DLD1 (cell line): ENCODE measurements around the gene NMNAT2.

Experiments used
- in situ Hi-C: cut with HindIII; loops from 2 replicates; pipeline ENCODE4 v1.10.0; 2017; ENCODE audit warnings: low sequenced_read_pairs

NMNAT2 gene

DNA sequence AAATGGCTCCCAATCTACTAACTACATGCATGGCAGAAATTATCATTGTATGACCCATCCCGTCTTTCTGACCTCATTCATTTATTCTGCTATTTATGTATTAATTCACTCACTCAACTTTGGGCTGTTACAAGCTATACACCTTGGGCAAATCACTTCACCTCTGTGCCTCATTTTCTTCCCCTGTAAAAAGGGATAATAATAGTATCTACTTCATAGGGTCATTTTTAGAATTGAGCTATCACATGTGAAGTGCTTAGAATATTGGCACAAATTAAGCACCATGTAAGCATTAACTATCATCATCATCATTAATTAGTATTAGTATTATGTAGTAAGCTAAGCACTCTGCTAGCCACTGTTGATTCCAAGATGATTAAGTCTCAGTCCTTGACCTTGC, 52.1 kb downstream of the NMNAT2 start:
- in situ Hi-C loops, result no loop called here

DNA sequence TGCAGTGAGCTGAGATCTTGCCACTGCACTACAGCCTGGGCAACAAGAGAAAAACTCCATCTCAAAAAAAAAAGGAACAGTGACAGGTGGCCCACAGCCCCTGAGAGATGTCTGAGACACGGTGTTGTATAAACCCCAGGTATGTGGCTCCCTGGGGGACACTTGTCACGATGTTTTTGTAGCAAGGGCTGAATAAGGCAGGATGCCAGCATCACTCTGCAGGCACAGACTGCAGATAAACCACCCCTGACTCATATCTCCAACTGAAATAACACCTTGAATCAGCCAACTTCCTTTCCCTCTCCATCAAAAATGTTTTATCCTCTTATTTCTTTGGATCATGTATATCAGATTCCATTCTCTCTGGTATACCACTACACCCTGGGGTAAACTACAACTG, 52.5 kb downstream of the NMNAT2 start:
- in situ Hi-C loops, result no loop called here

DNA sequence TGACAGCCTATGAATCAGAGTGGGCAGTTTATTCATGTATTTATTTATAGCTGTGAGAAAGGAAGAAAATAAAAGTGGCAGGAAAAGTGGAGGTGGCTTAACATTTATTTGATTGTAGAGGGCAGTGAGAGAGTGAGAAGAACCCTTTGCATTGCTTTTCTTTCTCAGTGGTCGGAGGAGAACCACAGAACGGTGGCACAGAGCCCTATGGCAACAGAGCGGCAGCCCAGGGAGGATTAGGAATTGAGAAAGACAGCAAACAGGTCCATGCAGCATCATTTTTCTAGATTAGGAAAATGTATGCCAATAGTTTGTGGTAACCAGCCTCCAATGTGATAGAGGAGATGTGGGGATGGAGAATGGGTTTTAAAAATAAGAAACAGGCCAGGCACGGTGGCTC, 53.1 kb downstream of the NMNAT2 start:
- in situ Hi-C loops, result no loop called here

DNA sequence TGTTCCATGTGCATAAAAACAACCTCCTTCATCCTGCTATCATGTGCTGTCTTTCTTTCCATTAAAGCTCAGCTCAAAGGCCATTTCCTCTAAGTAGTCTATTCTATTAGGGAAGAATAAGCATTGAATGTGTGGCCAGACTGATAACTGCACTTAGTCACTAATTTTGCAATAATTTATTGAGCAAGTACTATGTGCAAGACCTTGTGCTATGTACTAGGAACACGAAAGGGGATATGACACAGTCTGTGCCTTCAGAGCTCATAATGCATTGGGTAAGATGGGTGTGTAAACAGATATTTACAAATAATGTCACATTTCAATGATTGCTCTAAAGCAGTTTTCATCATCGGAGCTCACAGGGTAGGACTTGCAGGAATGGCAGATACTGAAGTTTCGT, 54.2 kb downstream of the NMNAT2 start:
- in situ Hi-C loops, result no loop called here

DNA sequence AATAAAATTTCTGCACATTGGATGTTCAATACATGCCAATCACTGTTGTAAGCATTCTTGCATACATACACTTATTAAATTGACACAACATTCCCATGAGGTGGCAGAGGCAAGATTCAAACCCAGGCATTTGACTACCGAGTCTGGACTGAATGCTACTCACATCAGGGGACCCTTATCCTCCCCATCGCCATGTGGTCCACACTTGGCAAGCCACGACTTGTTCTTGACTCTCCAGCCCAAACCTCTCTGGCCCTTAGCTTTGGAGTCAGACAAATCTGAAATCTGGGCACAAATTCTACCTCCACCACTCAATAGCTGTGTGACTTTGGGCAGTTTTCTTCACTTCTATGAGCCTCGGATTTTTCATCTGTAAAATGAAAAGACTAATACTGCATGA, 57.1 kb downstream of the NMNAT2 start:
- in situ Hi-C loops, result no loop called here

DNA sequence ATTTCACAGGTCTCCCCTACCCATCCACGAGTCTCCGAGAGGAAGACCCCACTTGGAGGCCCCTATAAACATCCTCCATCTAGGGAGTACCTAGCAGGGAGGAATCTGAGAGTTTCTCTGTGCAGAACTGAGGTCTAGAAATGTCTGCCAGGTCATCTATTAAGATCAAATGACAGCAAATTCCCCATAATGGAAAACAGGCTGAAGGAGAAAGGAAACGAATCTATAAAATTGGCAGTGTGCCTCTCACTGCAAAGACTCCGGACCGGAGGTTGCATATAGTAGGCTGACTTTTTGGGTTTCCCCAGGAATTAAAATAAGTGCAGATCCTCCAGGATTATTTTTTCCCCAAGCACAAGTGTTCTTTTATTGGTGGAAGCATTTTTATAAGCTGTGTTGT, 57.7 kb downstream of the NMNAT2 start:
- in situ Hi-C loops, result no loop called here

DNA sequence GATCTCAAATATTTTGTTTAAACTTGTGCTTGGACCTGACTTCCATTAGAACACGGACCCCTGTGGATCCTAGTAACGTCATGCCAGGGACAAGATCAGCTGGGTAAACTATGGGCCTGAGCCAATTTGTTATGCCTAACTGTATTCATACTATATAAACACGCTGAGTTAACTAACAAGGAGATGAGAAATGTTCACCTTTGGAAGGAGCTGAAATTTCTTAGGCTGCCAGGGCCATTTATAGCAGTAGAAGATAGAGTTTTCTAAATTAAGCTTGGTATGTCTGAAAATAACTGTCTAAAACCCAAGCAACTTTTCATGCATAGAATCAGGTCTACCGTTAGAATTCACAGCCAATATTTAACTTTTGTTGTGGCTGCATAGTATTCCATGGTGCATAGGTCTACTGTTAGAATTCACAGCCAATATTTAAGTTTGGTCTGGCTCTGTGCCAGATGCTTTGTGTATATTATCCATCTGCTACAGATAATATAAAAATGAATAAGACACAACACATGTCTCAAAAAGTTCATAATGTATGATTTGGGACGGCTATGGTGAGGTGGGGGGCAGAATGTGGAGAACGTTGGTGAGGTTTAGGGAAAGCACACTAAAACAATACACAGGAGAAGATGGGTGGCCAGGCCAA, 61.5 kb downstream of the NMNAT2 start:
- in situ Hi-C loops, result no loop called here

DNA sequence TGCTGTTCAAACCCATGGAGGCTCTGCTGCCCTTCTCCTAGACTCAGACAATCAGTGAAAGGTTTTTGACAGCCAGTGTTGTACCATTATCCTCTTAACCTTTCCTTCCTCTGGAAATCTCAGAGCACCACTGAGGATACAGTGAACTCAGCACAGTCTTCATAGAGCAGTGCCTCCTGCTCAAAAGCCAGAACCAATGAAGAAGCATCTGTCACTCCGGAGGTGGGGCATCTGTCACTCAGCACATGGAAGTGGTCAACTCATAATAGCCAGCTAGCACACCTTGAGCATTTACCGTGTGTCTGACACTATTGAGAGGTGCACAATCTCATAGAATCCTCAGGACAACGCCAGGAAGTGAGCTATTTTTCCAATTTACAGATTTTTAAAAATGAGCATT, 62.4 kb downstream of the NMNAT2 start:
- in situ Hi-C loops, result no loop called here

DNA sequence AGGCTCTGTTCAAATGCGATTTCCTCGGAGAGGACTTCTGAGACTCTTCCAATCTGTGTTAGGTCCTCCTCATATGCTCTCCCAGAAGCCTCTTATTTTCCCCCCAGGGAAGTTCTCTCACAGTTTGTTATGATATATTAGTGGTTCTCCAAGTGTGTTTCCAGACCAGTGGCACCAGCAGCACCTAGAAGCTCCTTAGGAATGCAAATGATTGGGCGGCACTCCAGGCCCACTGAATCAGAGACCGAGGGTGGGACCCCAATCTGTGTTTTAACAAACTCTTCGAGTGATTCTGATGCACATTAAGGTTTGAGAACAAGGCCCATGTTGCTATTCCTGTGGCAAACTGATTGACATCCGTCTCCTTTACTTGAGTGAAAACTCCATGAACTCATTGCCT, 63.0 kb downstream of the NMNAT2 start:
- in situ Hi-C loops, result no loop called here

DNA sequence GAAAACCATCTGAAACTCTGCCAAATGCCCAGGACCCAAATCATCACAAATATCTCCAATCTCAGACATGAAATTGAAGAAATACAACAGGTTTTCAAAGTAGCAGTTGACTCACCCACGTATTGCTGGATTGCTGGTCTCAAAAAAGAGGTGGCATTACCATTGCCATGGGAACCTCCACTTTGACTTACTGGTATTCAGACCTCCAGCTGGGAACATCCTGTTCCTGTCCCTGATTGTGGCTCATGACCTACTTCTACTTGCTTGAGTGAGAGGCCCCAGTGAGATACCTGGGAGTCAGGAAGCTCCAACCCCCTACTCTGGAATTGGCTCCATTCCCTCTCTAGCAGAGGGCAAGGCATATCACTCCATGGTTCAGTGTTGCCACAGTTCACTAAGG, 64.6 kb downstream of the NMNAT2 start:
- in situ Hi-C loops, result no loop called here

DNA sequence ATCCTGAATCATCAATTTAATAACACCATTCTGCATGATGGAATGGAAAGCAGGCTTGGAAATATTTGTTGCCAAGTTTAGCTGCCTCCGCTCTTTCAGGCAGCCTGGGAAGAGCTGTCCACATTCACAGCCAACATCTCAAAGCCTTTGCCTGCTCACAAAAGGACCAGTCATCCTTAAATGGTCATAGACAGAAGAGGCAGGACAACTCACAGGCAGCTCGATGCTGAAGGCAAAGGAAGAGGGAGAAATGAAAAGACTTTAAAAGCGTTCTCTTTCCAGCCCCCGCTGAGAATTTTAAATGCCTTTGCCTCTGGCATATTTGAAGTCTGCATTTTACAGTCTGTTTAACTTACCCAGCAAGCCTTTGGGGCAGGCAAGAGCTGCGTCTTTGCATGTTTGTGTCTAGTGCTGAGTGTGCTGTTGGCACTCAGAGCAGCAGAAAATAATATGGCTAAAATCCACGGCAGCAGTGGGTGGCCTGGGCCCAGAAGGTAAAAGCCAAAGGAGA, 68.9 kb downstream of the NMNAT2 start:
- in situ Hi-C loops, result no loop called here

DNA sequence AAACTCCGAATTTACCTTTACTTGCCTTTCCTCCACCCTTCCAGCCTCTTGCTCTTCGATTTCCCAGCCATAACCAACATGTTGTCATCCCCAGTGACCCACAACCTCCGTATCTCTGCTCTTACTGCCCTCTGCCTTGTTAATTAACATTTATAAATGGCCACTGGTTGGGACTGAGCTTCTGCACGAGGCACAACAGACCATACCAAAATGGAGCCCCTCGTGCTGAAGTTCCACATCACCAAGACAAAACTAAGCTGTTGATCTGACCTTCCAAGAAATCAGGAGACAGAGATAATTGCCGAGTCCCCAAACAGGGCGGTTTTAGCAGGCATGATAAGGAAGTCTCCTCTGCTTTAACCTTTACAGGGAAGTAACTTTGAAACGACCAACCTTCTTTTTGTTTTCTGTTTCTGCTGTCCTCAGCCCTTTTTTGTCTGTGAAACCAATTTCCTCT, 71.9 kb downstream of the NMNAT2 start:
- in situ Hi-C loops, result no loop called here

DNA sequence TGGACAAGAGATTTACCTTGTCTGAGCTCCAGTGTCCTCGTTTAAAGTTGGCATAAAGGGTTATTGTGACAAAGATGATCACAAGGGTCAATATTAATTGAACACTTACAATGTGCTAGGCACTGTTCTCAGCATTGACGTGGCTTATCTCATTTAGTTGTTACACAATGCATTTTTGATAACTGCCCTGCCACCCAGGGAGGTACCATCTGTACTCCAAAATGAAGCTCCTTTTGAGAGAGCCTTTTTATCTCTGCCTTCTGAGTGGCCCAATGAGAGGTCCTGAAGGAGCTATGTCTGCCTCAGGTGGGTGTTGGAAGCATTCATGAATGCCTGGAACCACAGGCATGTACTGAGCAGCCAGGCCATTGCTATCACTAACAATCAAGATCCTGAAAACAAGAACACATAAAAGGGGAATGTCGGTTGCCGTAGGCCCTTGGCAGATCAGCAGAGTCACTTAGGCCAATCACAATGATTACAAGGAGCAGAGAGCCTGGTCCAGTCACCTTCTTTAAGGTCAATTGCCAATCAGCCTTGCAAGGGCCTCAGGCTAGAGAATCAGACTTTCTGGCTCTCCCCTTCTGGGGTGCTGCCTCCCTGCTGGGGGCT, 78.5 kb downstream of the NMNAT2 start:
- in situ Hi-C loops, result no loop called here

DNA sequence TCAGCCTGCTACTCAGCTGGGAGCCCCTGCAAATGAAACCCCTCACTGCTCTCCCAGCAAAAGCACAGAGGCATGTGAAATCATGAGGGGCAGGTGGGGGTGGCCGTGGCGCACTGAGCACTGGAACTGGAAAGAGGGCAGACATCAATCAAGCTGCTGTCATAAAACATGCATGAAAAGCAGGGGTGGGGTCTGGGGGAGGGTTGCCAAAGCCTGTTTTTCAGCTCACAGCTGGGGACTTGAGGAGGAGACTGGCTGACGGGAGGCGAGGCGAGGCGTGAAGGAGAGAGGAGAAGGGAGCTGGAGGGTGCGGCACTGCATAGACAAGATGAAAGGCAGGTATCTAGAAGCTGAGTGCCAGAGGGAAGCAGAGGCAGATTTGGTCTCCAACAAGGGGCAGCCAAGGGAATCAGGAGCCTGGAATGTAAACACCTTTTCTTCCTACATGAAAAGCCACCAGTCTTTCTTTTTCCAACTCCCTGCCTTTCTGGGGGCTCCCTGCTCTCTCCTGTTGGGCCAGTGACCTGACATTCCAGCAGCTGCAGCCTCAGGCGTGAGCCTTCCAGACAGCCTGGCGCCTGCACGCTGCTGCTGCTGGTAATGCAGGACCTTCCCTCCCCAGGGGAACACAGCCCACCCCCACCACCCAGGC, 87.0 kb downstream of the NMNAT2 start:
- in situ Hi-C loops, result no loop called here

DNA sequence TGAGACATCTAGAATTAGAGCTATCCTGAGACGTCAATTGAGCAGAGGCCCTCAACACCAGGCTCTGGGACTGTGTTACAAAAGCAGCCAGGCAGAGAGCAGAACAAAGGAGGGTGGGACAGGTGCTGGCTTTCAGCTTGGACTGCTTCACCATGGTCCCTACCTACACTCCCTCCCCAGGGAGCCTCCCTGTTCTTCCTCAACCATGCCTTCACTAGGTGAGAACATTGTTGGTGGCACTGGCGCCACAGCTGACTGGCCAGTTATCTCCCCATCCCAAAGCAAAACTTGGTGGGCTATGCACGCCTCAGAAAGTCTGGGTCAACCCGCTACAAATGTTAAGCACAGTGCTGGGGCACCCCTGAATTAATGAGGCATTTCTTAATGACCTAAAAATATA, 87.8 kb downstream of the NMNAT2 start:
- in situ Hi-C loops, result no loop called here

DNA sequence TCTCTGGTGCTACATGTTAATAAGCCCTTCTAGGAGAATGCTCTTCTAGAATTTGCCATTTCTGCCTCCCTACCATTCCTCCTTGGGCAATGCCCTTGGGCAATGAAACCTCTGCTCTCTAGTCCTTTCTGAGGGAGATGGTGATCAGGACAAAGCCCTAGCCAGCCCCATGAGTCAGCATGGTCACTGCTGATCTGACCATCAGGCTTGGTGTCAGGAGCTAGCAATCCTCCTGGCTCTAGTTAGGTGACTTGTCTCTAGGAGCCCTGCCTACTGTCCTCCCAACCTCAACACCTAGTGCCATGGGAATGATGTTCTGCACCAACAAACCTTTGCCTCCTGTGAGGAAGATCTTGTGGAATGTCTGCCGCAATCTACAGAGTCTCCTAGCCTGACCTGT, 89.8 kb downstream of the NMNAT2 start:
- in situ Hi-C loops, result no loop called here

DNA sequence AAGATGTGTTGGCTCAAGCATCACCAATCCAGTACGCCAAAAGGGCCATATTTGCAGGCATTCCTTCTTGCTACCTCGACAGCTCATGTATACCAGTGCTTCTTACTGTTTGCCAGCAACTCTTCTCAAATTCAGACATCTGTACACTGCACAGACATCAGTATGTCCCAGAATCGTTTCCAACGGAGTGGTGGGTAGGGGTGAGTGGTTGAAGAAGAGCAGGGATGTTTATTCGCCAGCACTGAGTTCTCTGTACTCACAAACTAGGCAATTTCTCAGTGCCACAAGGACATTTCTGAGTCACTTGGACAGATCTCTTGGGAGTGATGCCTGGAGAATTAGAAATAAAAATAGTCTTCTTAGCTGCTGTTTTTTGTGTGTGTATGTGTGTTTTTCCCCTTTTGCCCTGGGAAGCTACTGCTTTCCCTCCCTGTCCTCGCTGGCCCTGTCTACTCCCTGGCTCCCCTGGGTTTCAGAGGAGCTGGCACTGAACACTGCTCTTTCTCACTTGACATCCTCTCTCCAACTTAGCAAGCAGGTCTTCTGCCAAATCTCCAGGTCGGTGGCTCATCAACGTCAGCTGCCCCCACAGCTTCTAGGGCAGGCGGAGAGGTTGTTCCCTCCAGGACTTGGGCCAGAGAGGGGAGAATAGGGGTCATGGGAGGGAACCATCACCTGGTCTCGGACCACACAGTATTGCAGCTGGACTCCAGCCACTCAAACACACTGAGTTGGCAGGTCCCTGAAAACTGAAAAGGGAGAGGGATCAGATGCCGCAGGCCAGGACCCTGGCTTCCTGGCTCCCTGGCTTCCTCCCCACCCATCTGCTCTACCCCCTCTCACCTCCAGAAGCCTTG, 90.5 kb downstream of the NMNAT2 start:
- in situ Hi-C loops, result no loop called here

DNA sequence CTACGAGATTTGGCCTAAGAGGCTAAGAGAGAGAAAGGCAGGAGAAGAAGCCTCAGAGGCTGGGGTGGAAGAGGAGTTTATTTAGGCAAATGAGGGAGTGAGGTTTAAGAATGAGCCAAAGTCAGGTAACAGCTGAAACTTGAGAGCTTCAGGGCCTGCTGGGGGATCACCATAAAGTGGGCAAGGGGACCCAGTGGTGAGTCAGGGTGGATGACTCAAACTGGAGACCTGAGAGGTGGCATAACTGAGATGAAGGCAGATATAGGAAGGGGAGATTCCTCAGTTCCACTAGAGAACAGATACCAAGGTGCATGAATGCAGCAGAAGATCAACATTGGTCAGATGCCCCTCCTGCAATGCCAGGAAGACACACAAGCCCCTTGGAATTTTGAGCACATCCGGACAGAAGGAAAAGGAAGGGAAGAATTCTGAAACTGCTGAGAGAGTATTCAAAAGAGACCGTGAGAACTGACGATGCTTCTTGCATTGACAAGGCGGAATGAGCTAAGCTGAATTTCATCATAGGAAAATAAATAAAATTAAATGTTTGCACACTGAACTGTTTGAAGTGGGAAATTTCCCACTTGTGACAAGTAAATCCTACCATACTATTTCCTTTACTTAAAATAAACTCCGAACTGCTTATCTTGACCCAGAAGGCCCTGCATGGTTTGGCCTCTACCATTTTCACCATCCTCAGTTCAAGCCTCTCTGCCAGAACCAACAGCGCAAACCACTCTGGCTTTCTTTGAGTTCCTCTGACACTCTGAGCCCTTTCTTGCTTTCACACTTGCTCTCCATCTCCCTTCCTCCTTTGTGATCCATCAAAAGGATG, 94.1 kb downstream of the NMNAT2 start:
- in situ Hi-C loops, result no loop called here

DNA sequence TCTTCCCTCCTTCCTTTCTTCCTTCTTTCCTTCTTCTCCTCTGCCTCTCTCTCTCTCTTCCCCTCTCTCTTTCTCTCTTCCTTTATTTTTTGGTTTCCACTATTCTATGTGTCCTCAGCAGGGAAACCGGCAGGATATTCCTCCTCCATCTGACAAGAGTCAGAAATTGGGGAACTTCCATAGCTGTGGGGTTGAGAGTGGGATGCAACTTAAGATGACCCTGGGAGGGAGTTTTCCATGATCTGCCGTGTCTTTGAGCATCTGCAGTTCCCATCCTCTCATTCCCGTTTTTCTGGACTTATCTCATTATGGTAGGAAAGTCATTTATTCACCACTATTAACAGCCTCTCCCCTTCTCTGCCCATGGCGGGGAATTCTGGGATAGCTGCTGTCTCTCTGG, 98.6 kb downstream of the NMNAT2 start:
- in situ Hi-C loops, result no loop called here

DNA sequence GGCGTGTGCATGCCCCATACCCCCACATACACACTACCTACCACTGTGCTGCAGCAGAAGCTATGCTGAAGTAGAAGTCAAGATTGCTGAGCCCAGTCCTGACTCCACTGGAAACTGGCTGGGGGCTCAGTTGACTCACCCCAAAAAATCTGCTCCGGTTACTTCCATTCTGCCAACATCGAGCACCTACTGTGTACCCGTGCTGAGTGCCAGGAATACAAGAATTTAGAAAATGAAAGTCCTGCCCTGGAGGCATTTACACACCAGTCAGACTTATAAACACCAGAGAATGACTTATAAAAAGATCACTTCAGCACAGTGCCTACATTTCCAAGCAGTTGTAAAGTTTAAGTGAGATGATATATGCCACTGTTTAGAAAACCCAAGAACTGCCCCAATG, 99.1 kb downstream of the NMNAT2 start:
- in situ Hi-C loops, result no loop called here
